Measurements from ENCODE around the gene PLGLB1. TPM values are rescaled to one million over a fixed set of nuclear protein-coding genes. Genes with fewer than 3 reads are reported as not detected.
"Not testable (repeated sequence)": the region's sequence is repeated elsewhere in the genome, so short reads cannot be mapped to it uniquely, and the experiment has no call there.

PLGLB1 gene
- 5.5 and 8.3 TPM in 2 replicates for total RNA-seq

- POLR2A ChIA-PET; H3K36me3 Mint-ChIP-seq (ENCODE audit: low read depth); intact Hi-C loops (cut with micrococcal nuclease); DNase-seq; H3K4me1 Mint-ChIP-seq; ATAC-seq (ENCODE audit: low read depth); H3K27me3 Mint-ChIP-seq; H3K27ac Mint-ChIP-seq; H3K4me3 Mint-ChIP-seq; CTCF ChIA-PET; H3K9me3 Mint-ChIP-seq: not testable (repeated sequence)
These were observed at the start of gene PLGLB1 for GRCh38 chr2:87021744-87022143. TSS of gene PLGLB1 (minus strand) at chr2:87021844. CDS start at chr2:87021783, 61 bp downstream.

- H3K27ac Mint-ChIP-seq; H3K4me3 Mint-ChIP-seq; H3K36me3 Mint-ChIP-seq (ENCODE audit: low read depth); POLR2A ChIA-PET; H3K9me3 Mint-ChIP-seq; CTCF ChIA-PET; DNase-seq; ATAC-seq (ENCODE audit: low read depth); H3K27me3 Mint-ChIP-seq; intact Hi-C loops (cut with micrococcal nuclease): not testable (repeated sequence)
- peaks cover 14% of the 10 kb centered on the region for H3K4me1 Mint-ChIP-seq
These were observed 42.7 kb upstream of the PLGLB1 start for GRCh38 chr2:87064305-87064704.

DNA sequence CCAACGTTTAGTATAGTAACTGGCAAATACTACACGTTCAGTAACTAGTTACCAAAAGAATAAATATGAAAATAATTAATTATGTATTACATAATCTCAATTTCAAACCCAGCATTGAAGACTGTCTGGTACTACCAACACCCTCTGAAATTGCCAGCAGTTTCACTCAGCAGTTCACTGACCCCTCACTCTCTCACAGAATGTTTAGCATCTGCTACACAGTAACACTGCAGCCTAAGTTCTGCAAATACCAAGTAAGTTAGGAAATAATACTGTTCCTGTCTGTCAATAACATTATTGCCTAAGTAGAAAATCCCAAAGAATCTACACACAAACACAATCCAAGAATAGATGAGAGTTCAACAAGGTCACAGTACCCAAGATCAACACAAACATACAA is 41.8 kb upstream of the PLGLB1 start:
- DNase-seq; intact Hi-C loops (cut with micrococcal nuclease); ATAC-seq (ENCODE audit: low read depth); POLR2A ChIA-PET; H3K36me3 Mint-ChIP-seq (ENCODE audit: low read depth); H3K4me3 Mint-ChIP-seq; H3K9me3 Mint-ChIP-seq; H3K27ac Mint-ChIP-seq; H3K27me3 Mint-ChIP-seq; CTCF ChIA-PET: not testable (repeated sequence)
- H3K4me1 Mint-ChIP-seq, result peaks cover 14% of the 10 kb centered on the region

GRCh38 chr2:87061519-87061918 is 39.9 kb upstream of the PLGLB1 start:
- ATAC-seq (ENCODE audit: low read depth); H3K27me3 Mint-ChIP-seq; H3K4me1 Mint-ChIP-seq; H3K27ac Mint-ChIP-seq; H3K4me3 Mint-ChIP-seq; POLR2A ChIA-PET; CTCF ChIA-PET; H3K9me3 Mint-ChIP-seq; intact Hi-C loops (cut with micrococcal nuclease); DNase-seq; H3K36me3 Mint-ChIP-seq (ENCODE audit: low read depth): not testable (repeated sequence)

DNA sequence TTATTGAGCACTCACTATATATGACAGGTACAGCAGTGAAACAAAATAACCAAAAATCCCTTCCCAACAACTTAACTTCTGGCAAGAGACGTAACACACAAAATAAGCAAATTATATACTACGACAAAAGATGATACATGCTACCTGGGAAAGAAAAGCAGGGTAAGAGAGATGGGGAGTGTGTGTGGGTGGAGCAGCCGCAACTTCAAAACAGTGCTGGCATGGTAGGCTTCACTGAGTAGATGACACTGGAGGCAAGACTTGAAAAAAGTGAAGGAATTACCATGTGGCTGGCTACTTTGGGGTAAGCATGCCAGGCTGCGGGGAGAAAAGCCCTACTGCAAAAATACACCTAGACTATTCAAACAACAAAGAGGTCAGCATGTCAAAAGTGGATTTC is 36.0 kb upstream of the PLGLB1 start:
- intact Hi-C loops (cut with micrococcal nuclease), result not testable (repeated sequence)

DNA sequence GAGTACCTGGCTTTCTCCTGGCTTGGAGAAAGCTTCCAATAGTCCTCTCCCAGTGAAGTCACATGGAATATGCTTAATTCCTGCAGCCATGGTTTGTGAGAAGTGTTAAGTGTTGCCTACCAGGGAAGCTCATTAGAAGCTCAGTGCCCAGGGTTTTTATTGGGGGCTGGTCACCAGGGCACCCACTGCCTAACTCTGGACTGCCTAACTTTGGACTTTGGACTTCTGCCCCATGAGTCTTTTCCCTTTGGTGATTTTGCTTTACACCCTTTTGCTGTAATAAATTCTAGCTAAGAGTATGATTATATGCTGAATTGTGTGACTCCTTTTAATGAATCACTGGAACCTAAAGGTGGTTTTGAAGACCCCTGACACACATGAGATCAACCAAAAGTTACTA is 35.2 kb upstream of the PLGLB1 start:
- ATAC-seq (ENCODE audit: low read depth); CTCF ChIA-PET; H3K36me3 Mint-ChIP-seq (ENCODE audit: low read depth); H3K27ac Mint-ChIP-seq; intact Hi-C loops (cut with micrococcal nuclease); H3K4me1 Mint-ChIP-seq; H3K9me3 Mint-ChIP-seq; DNase-seq; H3K4me3 Mint-ChIP-seq; H3K27me3 Mint-ChIP-seq; POLR2A ChIA-PET: not testable (repeated sequence)

More for the DNA sequence above, 36.0 kb upstream of the PLGLB1 start:
- H3K4me1 Mint-ChIP-seq; CTCF ChIA-PET; DNase-seq; H3K9me3 Mint-ChIP-seq; ATAC-seq (ENCODE audit: low read depth); H3K36me3 Mint-ChIP-seq (ENCODE audit: low read depth); H3K27me3 Mint-ChIP-seq; H3K27ac Mint-ChIP-seq; H3K4me3 Mint-ChIP-seq; POLR2A ChIA-PET: not testable (repeated sequence)

- H3K27ac Mint-ChIP-seq; CTCF ChIA-PET; POLR2A ChIA-PET; ATAC-seq (ENCODE audit: low read depth); H3K4me1 Mint-ChIP-seq; DNase-seq; H3K27me3 Mint-ChIP-seq; intact Hi-C loops (cut with micrococcal nuclease); H3K4me3 Mint-ChIP-seq; H3K9me3 Mint-ChIP-seq: not testable (repeated sequence)
- H3K36me3 Mint-ChIP-seq (ENCODE audit: low read depth), result peaks cover 11% of the 10 kb centered on the region
These were observed 34.8 kb upstream of the PLGLB1 start for GRCh38 chr2:87056435-87056834.

DNA sequence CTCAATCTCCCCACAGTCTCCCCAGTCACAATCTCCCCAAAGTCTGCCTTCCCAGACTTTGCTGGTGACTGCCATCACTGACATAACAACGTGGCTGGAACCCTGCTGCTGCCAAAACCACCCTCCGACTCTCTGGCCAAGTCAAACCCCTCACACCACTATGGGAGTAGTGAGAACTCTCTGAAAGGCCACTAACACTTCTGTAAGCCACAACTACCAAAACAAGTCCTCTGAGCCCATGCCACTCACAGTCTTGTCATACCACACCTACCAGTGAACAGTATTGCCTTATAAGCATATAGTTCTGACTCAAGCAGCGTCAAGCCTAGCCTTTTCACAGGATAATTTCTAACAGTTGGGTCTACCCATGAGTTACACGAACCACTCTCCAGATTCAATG is 32.7 kb upstream of the PLGLB1 start:
- DNase-seq; ATAC-seq (ENCODE audit: low read depth): not testable (repeated sequence)

GRCh38 chr2:87041321-87041978 is 19.8 kb upstream of the PLGLB1 start:
- H3K4me3 Mint-ChIP-seq; H3K27me3 Mint-ChIP-seq; H3K9me3 Mint-ChIP-seq; POLR2A ChIA-PET; intact Hi-C loops (cut with micrococcal nuclease); H3K4me1 Mint-ChIP-seq; CTCF ChIA-PET; DNase-seq; H3K36me3 Mint-ChIP-seq (ENCODE audit: low read depth); H3K27ac Mint-ChIP-seq; ATAC-seq (ENCODE audit: low read depth): not testable (repeated sequence)

More for the DNA sequence above, 32.7 kb upstream of the PLGLB1 start:
- intact Hi-C loops (cut with micrococcal nuclease); H3K4me1 Mint-ChIP-seq; H3K9me3 Mint-ChIP-seq; POLR2A ChIA-PET; H3K27ac Mint-ChIP-seq; H3K4me3 Mint-ChIP-seq; CTCF ChIA-PET; H3K27me3 Mint-ChIP-seq: not testable (repeated sequence)
- H3K36me3 Mint-ChIP-seq (ENCODE audit: low read depth), result peaks cover 21% of the 10 kb centered on the region

DNA sequence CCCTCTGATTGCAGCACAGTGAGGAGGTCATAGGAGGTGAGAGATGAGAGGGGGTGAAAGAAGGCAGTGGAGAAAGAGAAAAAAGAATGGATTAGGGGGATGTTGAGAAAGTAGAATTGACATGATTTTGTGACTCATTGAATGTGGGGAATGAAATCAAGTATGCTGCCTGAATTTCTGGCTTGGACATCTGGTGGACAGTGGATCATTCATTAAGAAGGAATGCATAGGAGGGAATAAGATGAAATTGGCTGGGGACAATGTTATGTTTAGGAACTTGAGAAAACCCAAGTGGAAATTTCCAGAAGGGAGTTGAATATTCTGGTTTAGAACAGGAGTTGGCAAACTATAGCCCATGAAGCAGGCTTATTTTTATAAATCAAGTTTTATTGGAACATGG is 7.0 kb upstream of the PLGLB1 start:
- H3K4me3 Mint-ChIP-seq; H3K36me3 Mint-ChIP-seq (ENCODE audit: low read depth); POLR2A ChIA-PET; H3K27me3 Mint-ChIP-seq; H3K27ac Mint-ChIP-seq; DNase-seq; CTCF ChIA-PET; intact Hi-C loops (cut with micrococcal nuclease); H3K4me1 Mint-ChIP-seq; ATAC-seq (ENCODE audit: low read depth); H3K9me3 Mint-ChIP-seq: not testable (repeated sequence)

DNA sequence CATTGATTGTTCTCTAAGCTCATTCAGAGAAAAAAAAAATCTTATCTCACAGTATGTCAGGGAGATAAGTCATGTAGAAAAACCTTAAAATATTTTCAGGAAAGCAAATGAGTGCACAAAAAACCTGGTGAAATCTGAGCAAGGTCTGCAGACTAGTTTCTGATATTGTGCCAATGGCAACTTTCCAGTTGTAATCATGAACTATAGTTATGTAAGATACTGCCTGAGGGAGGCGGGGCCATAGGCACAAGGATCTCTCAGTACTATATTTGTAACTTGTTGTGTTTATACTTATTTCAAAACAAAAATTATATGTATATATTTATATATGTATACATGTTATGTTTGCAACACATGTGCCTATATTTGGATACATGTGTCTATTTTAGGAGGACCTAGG is 5.2 kb upstream of the PLGLB1 start:
- H3K27ac Mint-ChIP-seq; POLR2A ChIA-PET; H3K4me3 Mint-ChIP-seq; H3K36me3 Mint-ChIP-seq (ENCODE audit: low read depth); DNase-seq; intact Hi-C loops (cut with micrococcal nuclease); ATAC-seq (ENCODE audit: low read depth); H3K4me1 Mint-ChIP-seq; H3K27me3 Mint-ChIP-seq; H3K9me3 Mint-ChIP-seq; CTCF ChIA-PET: not testable (repeated sequence)

GRCh38 chr2:87025927-87026326 is 4.3 kb upstream of the PLGLB1 start:
- H3K4me3 Mint-ChIP-seq; H3K36me3 Mint-ChIP-seq (ENCODE audit: low read depth); H3K9me3 Mint-ChIP-seq; intact Hi-C loops (cut with micrococcal nuclease); H3K27ac Mint-ChIP-seq; H3K4me1 Mint-ChIP-seq; CTCF ChIA-PET; DNase-seq; POLR2A ChIA-PET; ATAC-seq (ENCODE audit: low read depth); H3K27me3 Mint-ChIP-seq: not testable (repeated sequence)
